RPMI7951 (cell line): ENCODE results near the gene FGD4. TPM values are rescaled to one million over a fixed set of nuclear protein-coding genes. Genes with fewer than 3 reads are reported as not detected.
A peak's percentile ranks its signal among the peaks of the same experiment; 100 is the strongest.
"Not testable (repeated sequence)": the region's sequence is repeated elsewhere in the genome, so short reads cannot be mapped to it uniquely, and the experiment has no call there.

ENCODE experiments used
- DNase-seq: peaks from one replicate; pipeline ENCODE4 v3.0.0-alpha.2; 2012; ENCODE audit warnings: low read depth
- total RNA-seq: library from RNA; depleted of rRNA; stranded (reverse); fragments of >200 nt; shearing (Covaris generic); gene quantifications from 2 replicates; pipeline ENCODE4 v1.2.3, GENCODE V29; 2014

Gene FGD4
- total RNA-seq, 1 experiment from 2014 or later: 1.4 TPM

DNA sequence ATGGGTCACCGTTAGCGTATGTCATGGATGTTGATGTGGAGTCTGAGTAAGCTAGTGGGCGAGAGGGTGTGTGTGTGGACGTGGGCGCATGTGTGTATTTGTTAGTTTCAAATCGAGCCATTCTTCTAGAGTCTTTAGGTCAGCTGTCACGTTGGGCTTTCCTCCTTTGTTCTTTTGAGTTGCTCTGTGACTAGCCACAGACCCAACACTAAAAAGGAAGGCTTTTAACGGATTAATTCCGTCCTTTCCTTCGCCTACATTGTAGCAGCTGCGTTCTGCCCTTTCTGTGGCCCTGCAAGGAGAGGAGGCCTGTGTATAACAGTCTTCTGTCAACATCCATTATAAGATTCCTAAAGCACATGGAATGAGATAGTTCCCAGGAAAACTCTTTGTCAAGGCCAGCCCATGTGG lies 162.6 kb downstream of the FGD4 start:
- no peak for DNase-seq

DNA sequence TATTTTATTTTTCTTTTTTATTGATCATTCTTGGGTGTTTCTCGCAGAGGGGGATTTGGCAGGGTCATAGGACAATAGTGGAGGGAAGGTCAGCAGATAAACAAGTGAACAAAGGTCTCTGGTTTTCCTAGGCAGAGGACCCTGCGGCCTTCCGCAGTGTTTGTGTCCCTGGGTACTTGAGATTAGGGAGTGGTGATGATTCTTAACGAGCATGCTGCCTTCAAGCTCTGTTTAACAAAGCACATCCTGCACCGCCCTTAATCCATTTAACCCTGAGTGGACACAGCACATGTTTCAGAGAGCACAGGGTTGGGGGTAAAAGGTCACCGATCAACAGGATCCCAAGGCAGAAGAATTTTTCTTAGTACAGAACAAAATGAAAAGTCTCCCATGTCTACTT lies 163.1 kb downstream of the FGD4 start:
- DNase-seq: not testable (repeated sequence)

DNA sequence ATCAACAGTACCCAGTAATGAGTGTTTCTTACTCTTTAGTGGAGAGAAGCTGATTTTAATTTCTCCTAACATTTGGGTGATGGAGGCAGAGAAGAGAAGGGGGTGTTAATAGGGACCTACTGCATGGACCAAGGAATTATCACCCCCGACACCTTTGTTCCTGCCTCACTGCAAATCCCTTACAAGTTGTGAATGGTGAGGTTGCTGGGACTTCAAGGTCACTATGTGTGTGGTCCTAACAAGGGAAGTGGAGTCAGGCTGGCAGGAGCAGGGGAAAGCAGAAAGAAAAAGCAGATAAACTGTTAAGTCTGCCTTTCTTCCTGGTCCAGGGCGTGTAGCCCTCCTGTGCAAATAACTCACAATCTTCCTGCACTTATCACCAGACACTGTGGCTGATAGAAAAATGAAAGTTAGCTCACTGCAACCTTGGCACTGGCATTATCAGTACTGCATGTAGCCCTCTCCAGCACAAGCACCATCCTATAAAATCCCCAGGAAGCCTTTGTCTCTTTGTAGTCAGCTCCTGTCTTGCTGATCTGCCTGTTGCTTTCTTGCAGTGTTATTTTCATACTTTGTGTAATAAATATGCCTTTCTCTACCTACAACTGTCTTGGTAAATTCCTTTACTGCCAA lies 167.4 kb downstream of the FGD4 start:
- peak; percentile 6 for DNase-seq

DNA sequence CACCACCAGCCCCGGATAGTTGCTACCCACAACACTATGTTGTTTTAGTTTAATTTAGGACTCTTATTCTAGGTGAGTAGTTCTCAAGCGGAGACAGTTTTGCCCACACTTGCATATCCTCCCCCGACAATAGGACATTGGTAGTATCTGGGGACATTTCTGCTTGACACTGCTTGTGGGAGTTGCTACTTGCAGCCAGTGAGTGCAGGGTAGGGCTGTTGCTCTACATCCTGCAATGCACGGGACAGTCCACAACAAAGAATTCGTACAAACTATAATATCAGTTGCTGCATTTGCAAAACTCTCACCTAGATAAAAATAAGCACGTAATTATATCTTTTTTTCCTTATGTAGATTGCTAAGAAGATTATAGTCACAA lies 167.9 kb downstream of the FGD4 start:
- no peak for DNase-seq

DNA sequence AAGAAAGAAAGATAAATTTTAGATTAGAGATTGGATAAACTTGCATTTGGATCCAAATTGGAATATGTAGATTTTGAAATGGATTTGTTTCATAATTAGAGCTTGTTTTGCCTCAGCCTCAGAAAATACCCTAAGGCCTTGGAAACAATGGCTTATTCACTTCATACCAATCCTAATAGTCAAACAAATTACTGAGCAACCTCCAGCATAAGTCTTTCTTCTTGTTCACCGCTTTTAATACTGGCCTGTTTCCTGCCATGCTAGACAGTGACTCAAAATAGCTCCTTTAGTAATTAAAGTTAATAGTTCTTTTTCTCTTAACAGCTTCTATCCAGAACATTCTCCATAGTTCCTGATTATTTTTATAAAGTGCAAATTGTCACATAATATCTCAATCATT lies 168.9 kb downstream of the FGD4 start:
- DNase-seq: peak; percentile 81

DNA sequence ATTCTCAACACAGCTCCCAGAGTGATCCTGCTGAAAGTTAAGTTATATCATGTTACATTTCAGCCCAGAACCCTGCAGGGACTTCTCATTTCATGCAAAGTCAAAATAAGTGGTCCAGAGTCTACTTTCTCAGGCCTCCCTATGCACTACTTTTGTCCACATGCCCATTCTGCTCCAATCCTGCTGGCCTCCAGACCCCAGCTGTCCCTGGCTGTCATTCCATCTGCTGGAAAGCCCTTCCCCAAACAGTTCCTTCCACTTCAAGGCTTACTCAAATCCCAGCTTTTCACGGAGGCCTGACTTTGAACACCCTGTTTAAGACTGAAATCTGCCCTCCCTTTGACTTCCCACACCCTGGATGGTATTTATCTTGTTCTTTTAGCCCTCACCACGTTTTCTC lies 169.9 kb downstream of the FGD4 start:
- peak; percentile 4 for DNase-seq

DNA sequence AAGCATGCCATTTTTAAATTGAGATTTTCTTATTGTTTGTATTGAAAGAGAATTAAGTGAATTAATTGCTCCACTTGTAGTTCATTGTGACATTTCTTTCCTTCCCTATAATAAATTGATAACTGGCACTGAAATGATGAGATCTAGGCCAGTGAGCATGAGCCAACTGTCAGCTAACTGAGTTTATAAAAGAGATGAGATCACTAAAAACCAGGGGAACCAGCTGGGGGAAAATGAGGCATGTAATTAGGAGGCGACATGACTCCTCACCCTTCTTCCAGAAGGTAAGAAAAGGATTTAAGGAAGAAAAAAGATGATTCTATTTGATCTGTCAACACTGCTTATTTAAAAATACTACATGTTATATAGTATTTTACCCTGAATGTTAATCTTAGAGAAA lies 175.2 kb downstream of the FGD4 start:
- no peak for DNase-seq

DNA sequence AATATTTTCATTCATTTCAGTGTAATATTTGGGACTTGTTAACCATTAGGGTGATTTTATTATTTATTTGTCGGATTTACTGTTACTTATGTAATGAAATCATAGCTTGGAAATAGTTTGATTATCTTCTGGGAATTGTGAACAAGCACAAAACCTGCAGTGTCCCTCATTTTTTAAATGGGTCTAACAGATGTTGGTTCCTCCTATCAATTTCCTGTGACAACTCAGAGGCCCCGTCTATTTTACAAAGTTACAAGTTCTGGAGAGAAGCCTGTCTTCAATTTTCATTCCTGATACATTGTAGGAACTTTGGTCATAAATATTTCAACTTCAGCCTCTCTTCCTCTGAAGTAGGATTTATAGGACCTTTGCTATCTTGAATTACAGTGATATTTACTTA lies 178.0 kb downstream of the FGD4 start:
- DNase-seq: no peak

DNA sequence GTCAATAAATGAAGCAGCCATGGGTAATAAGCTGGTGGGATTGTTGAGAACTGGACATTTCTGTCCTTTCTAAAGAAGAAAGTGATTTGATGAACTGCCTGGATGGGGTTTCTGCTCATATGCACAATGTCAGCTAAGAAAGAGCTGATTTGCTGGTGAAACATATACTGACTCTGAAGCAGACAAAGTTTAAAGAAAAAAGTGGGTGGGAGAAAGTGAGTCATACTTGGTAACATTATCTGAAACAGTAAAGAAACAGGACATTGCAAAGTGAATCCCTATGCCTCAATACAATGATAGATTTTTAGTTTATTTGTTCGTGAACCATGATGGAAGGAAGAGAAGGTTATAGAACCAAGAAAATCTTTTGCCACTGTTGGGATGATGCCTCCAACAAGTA lies 184.2 kb downstream of the FGD4 start:
- peak; percentile 34 for DNase-seq

DNA sequence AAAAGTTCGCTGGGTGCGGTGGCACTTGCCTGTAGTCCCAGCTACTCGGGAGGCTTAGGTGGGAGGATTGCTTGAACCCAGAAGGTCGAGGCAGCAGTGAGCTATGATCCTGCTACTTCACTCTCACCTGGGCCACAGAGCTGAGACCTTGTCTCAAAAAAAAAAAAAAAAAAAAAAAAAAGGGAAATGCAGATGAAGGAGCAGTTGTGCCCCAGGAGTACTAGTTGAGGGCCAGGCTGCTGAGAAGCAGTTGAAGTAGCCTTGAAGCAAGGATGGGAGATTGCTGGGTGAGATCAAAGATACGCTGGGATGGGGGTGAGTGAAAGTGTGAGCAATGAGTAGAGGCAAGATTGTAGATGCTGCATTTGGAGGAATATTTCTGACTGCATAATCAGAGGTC lies 186.3 kb downstream of the FGD4 start:
- no peak for DNase-seq

DNA sequence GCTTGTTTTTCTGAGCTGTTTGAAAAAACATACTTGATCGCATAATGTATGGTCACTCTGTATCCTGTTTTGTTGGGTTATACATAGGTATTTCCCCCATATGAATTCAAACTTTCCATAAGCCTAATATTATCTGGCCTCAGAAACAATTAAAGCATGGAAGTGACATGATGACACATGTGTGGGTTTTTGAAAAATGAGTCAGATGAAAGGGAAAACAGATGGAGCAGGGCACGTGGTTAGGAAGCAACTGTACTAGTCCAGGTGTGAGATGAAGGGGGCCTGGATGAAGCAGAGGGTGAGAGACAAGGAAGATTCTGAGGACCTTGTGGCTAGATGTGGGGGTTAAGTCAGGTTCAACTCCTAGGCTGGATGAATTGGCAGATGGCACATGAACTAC lies 187.0 kb downstream of the FGD4 start:
- peak; percentile 61 for DNase-seq

DNA sequence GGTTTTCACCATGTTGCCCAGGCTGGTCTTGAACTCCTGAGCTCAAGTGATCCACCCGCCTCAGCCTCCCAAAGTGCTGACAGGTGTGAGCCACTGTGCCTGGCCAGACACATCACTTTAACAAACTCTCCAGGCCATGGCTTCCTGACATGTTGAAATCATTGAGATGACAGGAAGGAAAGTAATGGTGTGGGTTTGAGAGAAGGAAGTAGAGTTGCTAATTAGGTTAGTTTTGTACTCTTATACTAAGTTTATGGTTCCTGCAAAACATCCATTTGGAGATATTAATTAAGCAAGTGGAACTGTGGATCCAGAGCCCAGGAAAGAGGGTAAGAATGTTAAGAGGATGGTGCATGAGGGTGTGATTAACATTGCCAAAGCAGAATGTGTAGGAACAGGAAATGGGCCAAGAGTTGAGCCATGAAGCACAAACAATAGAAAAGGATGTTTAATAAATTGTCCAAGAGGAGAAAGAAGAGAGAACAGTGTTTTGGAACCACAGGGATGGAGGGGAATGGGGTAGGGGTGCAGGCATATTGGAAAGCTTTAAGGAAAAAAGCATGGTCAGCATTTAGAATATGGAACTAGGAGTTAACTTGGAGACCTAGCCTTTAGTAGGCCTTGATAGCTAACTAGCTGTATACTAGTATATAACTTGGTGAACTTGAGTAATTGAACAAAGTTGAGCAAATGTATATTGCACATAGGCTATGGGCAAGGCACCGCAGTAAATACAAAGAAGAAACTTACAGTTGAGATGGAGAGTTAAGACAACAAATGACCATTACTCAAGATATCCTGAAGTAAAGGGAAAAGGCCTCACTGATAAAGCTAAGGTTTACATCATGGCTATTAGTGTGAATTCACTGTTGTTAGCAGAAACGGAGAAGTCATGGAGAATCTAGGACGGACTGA lies 188.5 kb downstream of the FGD4 start:
- DNase-seq: no peak

DNA sequence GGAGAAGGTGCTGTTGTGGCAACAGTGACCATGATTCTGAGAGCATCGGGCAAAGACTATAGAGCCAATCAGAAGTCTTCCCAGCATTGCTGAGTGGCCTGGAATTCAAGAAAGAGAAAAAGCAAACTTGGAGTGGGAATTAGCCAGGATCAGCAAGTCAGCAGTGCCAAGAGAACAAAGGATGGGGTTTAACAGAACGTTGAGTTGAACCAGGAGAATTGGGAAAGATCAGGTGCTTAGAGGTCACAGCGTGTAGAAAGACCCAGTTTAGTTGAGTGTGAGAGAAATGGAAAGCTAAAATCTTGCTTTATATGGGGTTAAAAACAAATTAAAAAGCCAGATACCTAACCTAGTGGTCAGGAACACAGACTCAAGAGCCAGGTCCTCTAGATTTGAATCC lies 189.2 kb downstream of the FGD4 start:
- DNase-seq: no peak

DNA sequence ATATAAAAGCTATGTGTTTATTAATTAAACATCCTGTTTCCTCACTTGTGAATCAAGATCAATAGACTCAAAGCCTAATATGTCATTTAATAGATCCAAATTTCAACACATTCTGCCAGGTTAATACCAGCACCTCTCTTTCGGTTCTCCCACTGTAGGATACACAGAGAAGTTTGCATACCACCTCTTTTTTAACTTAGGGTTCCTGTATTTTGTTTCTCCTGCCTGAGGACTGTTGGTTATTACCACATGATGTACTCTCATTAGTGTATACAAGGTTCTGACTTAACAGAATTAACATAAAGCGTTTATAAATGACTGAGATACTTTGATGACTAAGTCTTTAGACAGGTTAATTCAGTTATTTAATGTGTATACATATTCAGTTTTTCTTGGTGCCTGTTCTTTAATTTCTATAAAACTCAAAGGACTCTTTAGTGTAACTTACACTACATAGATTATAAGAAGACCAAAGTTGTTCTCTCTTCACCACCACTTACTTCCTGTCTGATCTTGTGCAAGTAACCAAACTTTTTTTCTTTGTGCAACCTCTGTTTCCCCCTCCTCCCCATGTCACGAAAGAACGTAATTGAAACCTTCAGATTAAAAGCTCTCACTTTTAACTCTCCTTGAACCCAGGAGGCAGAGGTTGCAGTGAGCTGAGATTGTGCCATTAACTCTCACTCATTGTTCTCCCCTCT lies 190.0 kb downstream of the FGD4 start:
- no peak for DNase-seq

DNA sequence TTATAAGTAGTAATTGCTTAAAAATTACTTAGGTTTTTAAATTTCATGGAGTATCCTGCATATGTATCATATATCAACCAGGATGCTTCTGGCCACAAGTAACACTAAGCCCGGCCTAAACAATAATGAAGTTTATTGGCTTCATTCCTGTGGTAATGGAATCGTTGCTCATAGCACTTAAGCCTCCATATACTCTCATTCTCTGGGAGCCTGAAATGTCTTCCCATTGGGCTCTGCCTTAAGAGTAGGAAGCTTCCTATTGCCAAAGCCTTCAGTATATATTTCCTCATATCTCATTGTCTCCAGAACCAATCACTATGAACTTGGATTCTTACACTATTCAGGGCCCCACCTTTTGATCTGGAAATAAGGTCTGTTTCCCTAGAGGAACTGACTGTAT lies 195.9 kb downstream of the FGD4 start:
- DNase-seq: peak; percentile 29

DNA sequence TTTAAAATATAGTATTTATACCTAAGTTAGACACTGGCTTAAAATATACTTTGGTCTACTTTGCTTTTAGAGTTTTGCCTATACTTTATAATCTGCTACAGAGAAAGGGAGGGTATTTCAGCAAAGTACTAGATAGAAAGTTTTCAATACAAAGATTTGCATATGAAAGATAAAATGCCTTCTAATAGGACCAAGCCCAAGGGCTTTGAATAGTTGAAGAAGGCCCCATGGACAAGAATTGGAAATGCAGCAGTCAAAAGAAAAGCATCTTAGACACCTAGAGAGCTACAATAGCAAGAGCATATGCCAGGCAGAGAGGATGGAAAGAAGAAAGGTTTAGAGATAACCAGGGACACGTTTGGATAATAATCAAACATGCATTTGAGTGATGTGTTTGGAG lies 196.7 kb downstream of the FGD4 start:
- DNase-seq: no peak

DNA sequence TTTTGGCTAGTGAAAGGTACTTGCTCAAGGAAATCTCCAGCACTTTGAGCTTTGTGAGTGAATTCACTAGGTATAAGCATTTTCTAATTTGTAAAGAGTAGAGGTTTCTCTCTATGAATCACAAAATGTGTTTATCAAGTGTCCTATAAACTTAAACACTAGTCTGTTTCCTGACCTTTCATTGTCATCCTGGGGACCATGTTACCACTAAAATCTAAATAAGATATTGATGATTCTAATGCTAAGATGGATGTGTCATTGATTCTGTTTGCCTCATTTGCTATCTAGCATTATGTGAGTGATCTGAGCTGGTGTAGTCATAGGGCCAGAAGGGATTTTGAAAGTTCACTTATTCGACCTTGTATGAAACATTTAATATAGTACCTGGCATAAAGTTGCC lies 199.3 kb downstream of the FGD4 start:
- no peak for DNase-seq

DNA sequence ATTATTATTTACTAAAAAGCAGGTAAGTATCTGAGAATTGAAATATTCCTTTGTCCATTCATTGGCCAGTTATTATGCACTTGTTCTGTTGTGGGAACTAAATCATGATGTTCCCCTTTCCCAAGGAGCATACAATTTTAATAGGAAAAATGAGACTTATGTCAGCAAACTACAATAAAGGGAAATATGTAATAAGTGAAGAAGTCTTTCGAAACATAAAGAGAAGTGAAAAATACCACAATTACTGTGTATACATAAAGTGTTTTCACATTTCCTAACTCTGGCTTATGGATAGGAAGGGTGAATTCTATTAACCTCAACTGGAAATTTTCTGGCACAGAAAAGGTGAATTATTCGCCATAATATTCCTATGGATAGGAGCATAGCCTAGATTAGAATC lies 201.3 kb downstream of the FGD4 start:
- no peak for DNase-seq

DNA sequence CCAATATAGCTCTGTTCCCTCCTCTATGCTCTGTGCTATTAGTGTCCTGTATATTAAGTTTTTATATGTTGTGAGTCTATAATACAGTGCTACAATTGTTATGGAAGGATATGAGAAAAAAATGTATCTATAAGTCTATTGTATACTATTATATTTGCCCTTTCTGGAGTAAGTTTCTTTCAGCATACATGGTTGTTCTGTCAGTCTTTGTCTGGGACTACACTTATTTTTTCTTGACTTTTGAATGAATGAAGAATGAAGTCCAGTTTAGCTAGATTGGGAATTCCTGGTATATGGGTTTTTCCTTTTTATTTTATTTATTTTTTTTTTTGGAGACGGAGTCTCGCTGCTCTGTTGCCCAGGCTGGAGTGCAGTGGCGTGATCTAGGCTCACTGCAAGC lies 203.7 kb downstream of the FGD4 start:
- DNase-seq: no peak

DNA sequence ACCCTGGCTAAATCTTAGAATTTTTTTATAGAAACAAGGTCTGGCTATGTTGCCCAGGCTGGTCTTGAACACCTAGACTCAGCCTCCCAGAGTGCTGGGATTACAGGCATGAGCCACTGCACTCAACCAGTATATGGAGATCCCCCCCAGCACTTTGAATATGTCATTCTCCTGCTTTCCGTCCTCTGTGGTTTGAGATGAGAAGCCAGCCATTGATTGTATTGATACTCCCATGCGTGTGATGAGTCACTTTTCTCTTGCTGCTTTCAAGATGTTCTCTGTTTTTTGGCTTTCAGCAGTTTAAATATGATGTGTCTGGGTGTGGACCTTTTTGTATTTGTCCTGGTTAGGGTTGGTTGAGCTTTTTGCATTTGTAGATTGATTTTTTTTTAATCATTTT lies 204.5 kb downstream of the FGD4 start:
- peak; percentile 78 for DNase-seq

DNA sequence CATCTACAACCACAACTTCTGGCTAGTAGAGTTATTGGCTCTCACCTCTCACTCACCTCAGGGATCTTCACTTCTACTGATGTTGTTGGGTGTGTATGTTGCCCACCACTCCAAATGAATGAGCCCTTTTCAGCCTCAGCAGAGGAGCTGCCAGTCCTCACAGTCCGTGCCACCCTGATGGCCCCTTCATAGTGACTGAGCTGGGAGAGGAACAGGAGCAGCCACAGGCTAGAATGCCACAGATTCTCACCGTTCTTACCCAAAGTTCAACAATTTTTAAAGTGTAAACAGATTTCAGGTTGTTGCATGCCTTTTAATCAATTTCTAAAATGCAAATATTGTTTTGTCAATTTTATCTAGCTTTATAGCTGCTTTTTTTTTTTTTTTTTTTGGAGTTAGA lies 205.2 kb downstream of the FGD4 start:
- DNase-seq: no peak

DNA sequence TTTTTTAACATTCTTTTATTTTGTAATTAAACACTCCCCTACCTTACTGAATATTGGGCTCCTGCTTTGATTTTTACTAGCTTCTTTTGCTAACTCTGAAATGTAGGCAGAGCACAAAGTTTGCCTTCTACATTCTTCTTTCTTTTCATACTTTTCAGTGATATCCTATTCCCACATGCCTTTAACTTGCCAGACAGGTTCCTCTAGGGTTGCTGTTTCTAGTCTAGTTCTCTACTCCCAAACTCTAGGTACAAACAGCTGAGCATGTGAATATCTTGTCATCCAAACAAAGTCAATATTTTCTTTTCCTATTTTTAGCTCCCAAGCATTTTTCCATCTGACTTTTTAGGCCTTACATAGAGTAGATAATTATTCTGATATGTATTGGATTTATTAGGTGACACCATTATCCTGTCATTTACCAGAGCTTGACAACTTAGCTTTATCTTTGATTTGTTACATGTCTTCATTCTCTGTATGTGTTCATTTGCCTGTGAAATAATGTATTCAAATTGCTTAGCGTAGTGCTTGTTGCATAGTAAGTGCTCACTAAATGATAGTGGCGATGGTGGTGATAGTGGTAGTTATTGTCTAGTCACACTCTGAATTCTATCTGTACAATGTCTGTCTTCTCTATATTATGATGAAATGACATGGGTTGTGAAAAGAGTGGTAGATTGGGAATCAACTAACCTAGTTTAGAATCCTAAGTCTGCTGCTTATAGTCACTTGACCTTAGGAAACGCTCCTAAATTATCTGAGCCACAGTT lies 206.2 kb downstream of the FGD4 start:
- DNase-seq: no peak
